GM21619 (cell line): Measurements from ENCODE around the gene CTBP1.
A peak's percentile ranks its signal among the peaks of the same experiment; 100 is the strongest.

ENCODE experiments used
- ATAC-seq: cut with Tn5 transposase; IDR thresholded peaks from one replicate; pipeline ENCODE4 v1.9.1; 2021; ENCODE audit not compliant: unreplicated experiment

The CTBP1 gene

GRCh38 chr4:1211891-1212545 lies 36.9 kb downstream of the CTBP1 start:
- no peak for ATAC-seq

GRCh38 chr4:1211371-1211770 lies 37.6 kb downstream of the CTBP1 start:
- ATAC-seq = no peak

GRCh38 chr4:1210971-1211370 lies 38.0 kb downstream of the CTBP1 start:
- no peak for ATAC-seq

- ATAC-seq = no peak
Measured at GRCh38 chr4:1210241-1210841, 38.6 kb downstream of the CTBP1 start.

- ATAC-seq = no peak
Measured at GRCh38 chr4:1209821-1210220, 39.1 kb downstream of the CTBP1 start.

GRCh38 chr4:1208970-1209704 lies 39.8 kb downstream of the CTBP1 start:
- ATAC-seq = no peak

- ATAC-seq = no peak
Measured at GRCh38 chr4:1208266-1208961, 40.5 kb downstream of the CTBP1 start.

- no peak for ATAC-seq
Measured at GRCh38 chr4:1207603-1208265, 41.2 kb downstream of the CTBP1 start.

- ATAC-seq = no peak
Measured at GRCh38 chr4:1207157-1207470, 41.8 kb downstream of the CTBP1 start.

- no peak for ATAC-seq
Measured at GRCh38 chr4:1206299-1207156, 42.4 kb downstream of the CTBP1 start.

GRCh38 chr4:1205586-1206298 lies 43.2 kb downstream of the CTBP1 start:
- no peak for ATAC-seq

GRCh38 chr4:1204828-1205585 lies 43.9 kb downstream of the CTBP1 start:
- ATAC-seq = no peak

- no peak for ATAC-seq
Measured at GRCh38 chr4:1204286-1204827, 44.6 kb downstream of the CTBP1 start.

GRCh38 chr4:1203026-1203616 lies 45.8 kb downstream of the CTBP1 start:
- ATAC-seq = no peak

GRCh38 chr4:1202526-1203011 lies 46.4 kb downstream of the CTBP1 start:
- ATAC-seq = no peak

- peak; percentile 30 for ATAC-seq
Measured at GRCh38 chr4:1201851-1202525, 46.9 kb downstream of the CTBP1 start.

- ATAC-seq = no peak
Measured at GRCh38 chr4:1200425-1201035, 48.4 kb downstream of the CTBP1 start.
